SK-N-SH (cell line): Measurements from ENCODE around the gene ADAMTS14. TPM values are rescaled to one million over a fixed set of nuclear protein-coding genes. Genes with fewer than 3 reads are reported as not detected.

Experiments
- CTCF ChIA-PET: fragments of 300-600, 350-600 bp; formaldehyde crosslinking; extraction: SDS; loops from one replicate; lab custom pipeline; 2021; lab: Yijun Ruan, JAX
- POLR2A ChIA-PET: fragments of 350-600 bp; sonication (Branson Sonifier 250); formaldehyde crosslinking; extraction: SDS; loops from one replicate; lab custom pipeline; 2020; ENCODE audit warnings: antibody characterized with exemption, inconsistent platforms; lab: Yijun Ruan, JAX
- DNase-seq: peaks from one replicate; pipeline ENCODE4 v3.0.0; 2012
- H2AFZ ChIP-seq: fragments of 200-600 bp; sonication (generic); 2 replicates; pipeline ENCODE4 v1.8.1; 2016; ENCODE audit warnings: antibody characterized with exemption, mild to moderate bottlenecking, low read depth
- H3F3A ChIP-seq: fragments of 200-600 bp; sonication (generic); replicated peaks from 2 replicates; pipeline ENCODE3; 2016; ENCODE audit warnings: antibody characterized with exemption, mild to moderate bottlenecking; ENCODE audit not compliant: insufficient read depth
- H3K27ac ChIP-seq, 2 experiments: fragments of 200-500 bp in 1 of 2; fragments of 200-600 bp in 1 of 2; sonication (Bioruptor generic) in 1 of 2; sonication (generic), shearing (Covaris generic) in 1 of 2; 2 replicates each; pipeline versions ENCODE4 v1.5.1 to v1.6.1; 2014 to 2016; ENCODE audit warnings: low read depth in 2 of 2, inconsistent platforms in 1 of 2, low read length in 1 of 2, mild to moderate bottlenecking in 1 of 2, mixed read lengths in 1 of 2
- H3K27me3 ChIP-seq: fragments of 200-600 bp; sonication (generic), shearing (Covaris generic); 2 replicates; pipeline ENCODE4 v1.6.1; 2016; ENCODE audit warnings: mixed run types; ENCODE audit not compliant: insufficient read depth
- H3K36me3 ChIP-seq, 2 experiments: fragments of 200-500 bp in 1 of 2; fragments of 200-600 bp in 1 of 2; sonication (Bioruptor generic) in 1 of 2; sonication (generic) in 1 of 2; replicated peaks in 1 of 2; 2 replicates each; pipeline versions ENCODE3 to v1.5.1; 2014 to 2016; ENCODE audit warnings: low read length in 1 of 2, mild to moderate bottlenecking in 1 of 2; ENCODE audit not compliant: insufficient read depth in 2 of 2, control insufficient read depth in 1 of 2
- H3K4me1 ChIP-seq, 2 experiments: fragments of 200-500 bp in 1 of 2; fragments of 200-600 bp in 1 of 2; sonication (Bioruptor generic) in 1 of 2; sonication (generic), shearing (Covaris generic) in 1 of 2; 2 replicates each; pipeline versions ENCODE4 v1.5.1 to v1.6.1; 2014 to 2016; ENCODE audit warnings: low read depth in 1 of 2, low read length in 1 of 2, mixed run types in 1 of 2; ENCODE audit not compliant: insufficient read depth in 2 of 2, control insufficient read depth in 1 of 2
- H3K4me2 ChIP-seq: fragments of 200-600 bp; sonication (generic), shearing (Covaris generic); 2 replicates; pipeline ENCODE4 v1.6.1; 2017; ENCODE audit warnings: mixed run types
- H3K4me3 ChIP-seq, 2 experiments: fragments of 200-500 bp in 1 of 2; fragments of 200-600 bp in 1 of 2; sonication (Bioruptor generic) in 1 of 2; sonication (generic), shearing (Covaris generic) in 1 of 2; 2 replicates each; pipeline versions ENCODE4 v1.5.1 to v1.8.1; 2014 to 2016; ENCODE audit warnings: low read depth in 2 of 2, inconsistent platforms in 1 of 2, low read length in 1 of 2, mild to moderate bottlenecking in 1 of 2, mixed read lengths in 1 of 2, moderate library complexity in 1 of 2
- H3K79me2 ChIP-seq: fragments of 200-600 bp; sonication (generic); 2 replicates; pipeline ENCODE4 v1.8.1; 2017; ENCODE audit warnings: mild to moderate bottlenecking; ENCODE audit not compliant: insufficient read depth
- H3K9ac ChIP-seq: fragments of 200-600 bp; sonication (generic); 2 replicates; pipeline ENCODE4 v1.6.1; 2017; ENCODE audit warnings: mixed run types
- H3K9me2 ChIP-seq: fragments of 200-600 bp; sonication (generic); 2 replicates; pipeline ENCODE4 v1.6.1; 2017; ENCODE audit warnings: mixed run types
- H3K9me3 ChIP-seq: fragments of 200-600 bp; sonication (generic); 2 replicates; pipeline ENCODE4 v1.6.1; 2017; ENCODE audit warnings: mixed run types, mild to moderate bottlenecking, moderate library complexity
- H4K20me1 ChIP-seq: fragments of 200-600 bp; sonication (generic); 2 replicates; pipeline ENCODE4 v1.6.1; 2017; ENCODE audit warnings: mild to moderate bottlenecking, mixed run types; ENCODE audit not compliant: insufficient read depth
- CHD2 ChIP-seq: fragments of 150-350 bp; IDR thresholded peaks from 2 replicates; pipeline ENCODE4 v1.6.1; 2018; ENCODE audit warnings: low read length; ENCODE audit not compliant: partially characterized antibody
- EZH2phosphoT487 ChIP-seq: fragments of 200-600 bp; sonication (generic); IDR thresholded peaks from 2 replicates; pipeline ENCODE4 v1.6.1; 2017; ENCODE audit warnings: low read depth, mixed run types, mild to moderate bottlenecking, antibody characterized with exemption, moderate library complexity, borderline replicate concordance
- FOSL2 ChIP-seq: IDR thresholded peaks from 2 replicates; pipeline ENCODE4 v1.4.0; 2012; ENCODE audit warnings: low read depth, mild to moderate bottlenecking, moderate library complexity, borderline replicate concordance
- FOXM1 ChIP-seq: IDR thresholded peaks from 2 replicates; pipeline ENCODE4 v1.4.0; 2012; ENCODE audit warnings: low read depth, mild to moderate bottlenecking
- GABPA ChIP-seq: IDR thresholded peaks from 2 replicates; pipeline ENCODE4 v1.4.0; 2012; ENCODE audit warnings: low read depth, mild to moderate bottlenecking
- NFIC ChIP-seq: IDR thresholded peaks from 2 replicates; pipeline ENCODE4 v1.4.0; 2012; ENCODE audit warnings: borderline replicate concordance
- NRF1 ChIP-seq: IDR thresholded peaks from 2 replicates; pipeline ENCODE4 v1.6.1; 2012; ENCODE audit warnings: low read depth, mild to moderate bottlenecking, low read length
- SIN3A ChIP-seq: IDR thresholded peaks from 2 replicates; pipeline ENCODE4 v1.6.1; 2012; ENCODE audit warnings: low read depth, mild to moderate bottlenecking, low read length, moderate library complexity, borderline replicate concordance
- SMC3 ChIP-seq: IDR thresholded peaks from 2 replicates; pipeline ENCODE4 v1.6.1; 2012; ENCODE audit warnings: low read depth, low read length, improper control_type of control experiment
- TCF12 ChIP-seq: IDR thresholded peaks from 2 replicates; pipeline ENCODE4 v1.4.0; 2012
- TEAD4 ChIP-seq: IDR thresholded peaks from 2 replicates; pipeline ENCODE4 v1.4.0; 2012; ENCODE audit warnings: mild to moderate bottlenecking, borderline replicate concordance; ENCODE audit not compliant: insufficient read depth
- USF1 ChIP-seq: IDR thresholded peaks from 2 replicates; pipeline ENCODE4 v1.4.0; 2012; ENCODE audit warnings: low read depth, borderline replicate concordance
- USF2 ChIP-seq: fragments of 150-350 bp; IDR thresholded peaks from 2 replicates; pipeline ENCODE4 v1.6.1; 2017; ENCODE audit warnings: antibody characterized with exemption, low read length, low read depth, borderline replicate concordance
- YY1 ChIP-seq: IDR thresholded peaks from 2 replicates; pipeline ENCODE4 v1.4.0; 2012; ENCODE audit warnings: low read depth, mild to moderate bottlenecking
- WGBS: methylation state at CpG from one replicate; pipeline ENCODE4 v1.1.6; 2017; ENCODE audit warnings: low lambda C conversion rate; 5-methylcytosine and 5-hydroxymethylcytosine counted together
- polyA plus RNA-seq, 3 experiments: library from polyadenylated mRNA; depleted of rRNA; stranded (reverse); fragments of >200 nt; gene quantifications; 2 replicates each; pipeline ENCODE4 v1.2.3, GENCODE V29; 2012
- TF ChIP-seq, protein P1 (sequence below): IDR thresholded peaks from 2 replicates; pipeline ENCODE4 v1.6.1; 2012; ENCODE audit warnings: mild to moderate bottlenecking, low read depth, low read length, moderate library complexity
- TF ChIP-seq, protein P2 (sequence below): IDR thresholded peaks from 2 replicates; pipeline ENCODE4 v1.4.0; 2012; ENCODE audit warnings: low read depth, borderline replicate concordance
- TF ChIP-seq, protein P3 (sequence below): fragments of 200-600 bp; sonication (generic); IDR thresholded peaks from 2 replicates; pipeline ENCODE4 v1.6.1; 2017; ENCODE audit warnings: antibody characterized with exemption, mild to moderate bottlenecking, moderate library complexity

Gene ADAMTS14
- polyA plus RNA-seq, 1 of the 3 experiments (the other 2 are of a cell fraction) = 1.1 TPM

GRCh38 chr10:70704211-70704610 is 31.9 kb downstream of the ADAMTS14 start:
- Histone ChIP-seq H3F3A (no peaks in the 10 kb centered on the region), H3K36me3 (no peaks in the 10 kb centered on the region), H3K9me2 (no peaks in the 10 kb centered on the region), H3K4me3 (no peak overlapping the region), H3K27me3 (no peaks in the 10 kb centered on the region), H3K9ac (no peak overlapping the region), H3K9me3 (no peaks in the 10 kb centered on the region), H3K27ac (no peak overlapping the region), H2AFZ (no peak overlapping the region), H3K4me2 (no peak overlapping the region), H3K79me2 (no peaks in the 10 kb centered on the region), H3K4me1 (peaks cover 0 to 24% of the 10 kb centered on the region in 2 experiments; a peak in 1 of 4 replicates), H4K20me1 (no peaks in the 10 kb centered on the region)
- POLR2A ChIA-PET = no interaction called here
- 71% methylated on average over 4 of the region's 5 CpGs for WGBS
- DNase-seq = no peak
- TF ChIP-seq TEAD4 (no peak), TCF12 (no peak), EZH2phosphoT487 (no peak)
- TF ChIP-seq, protein P1, sequence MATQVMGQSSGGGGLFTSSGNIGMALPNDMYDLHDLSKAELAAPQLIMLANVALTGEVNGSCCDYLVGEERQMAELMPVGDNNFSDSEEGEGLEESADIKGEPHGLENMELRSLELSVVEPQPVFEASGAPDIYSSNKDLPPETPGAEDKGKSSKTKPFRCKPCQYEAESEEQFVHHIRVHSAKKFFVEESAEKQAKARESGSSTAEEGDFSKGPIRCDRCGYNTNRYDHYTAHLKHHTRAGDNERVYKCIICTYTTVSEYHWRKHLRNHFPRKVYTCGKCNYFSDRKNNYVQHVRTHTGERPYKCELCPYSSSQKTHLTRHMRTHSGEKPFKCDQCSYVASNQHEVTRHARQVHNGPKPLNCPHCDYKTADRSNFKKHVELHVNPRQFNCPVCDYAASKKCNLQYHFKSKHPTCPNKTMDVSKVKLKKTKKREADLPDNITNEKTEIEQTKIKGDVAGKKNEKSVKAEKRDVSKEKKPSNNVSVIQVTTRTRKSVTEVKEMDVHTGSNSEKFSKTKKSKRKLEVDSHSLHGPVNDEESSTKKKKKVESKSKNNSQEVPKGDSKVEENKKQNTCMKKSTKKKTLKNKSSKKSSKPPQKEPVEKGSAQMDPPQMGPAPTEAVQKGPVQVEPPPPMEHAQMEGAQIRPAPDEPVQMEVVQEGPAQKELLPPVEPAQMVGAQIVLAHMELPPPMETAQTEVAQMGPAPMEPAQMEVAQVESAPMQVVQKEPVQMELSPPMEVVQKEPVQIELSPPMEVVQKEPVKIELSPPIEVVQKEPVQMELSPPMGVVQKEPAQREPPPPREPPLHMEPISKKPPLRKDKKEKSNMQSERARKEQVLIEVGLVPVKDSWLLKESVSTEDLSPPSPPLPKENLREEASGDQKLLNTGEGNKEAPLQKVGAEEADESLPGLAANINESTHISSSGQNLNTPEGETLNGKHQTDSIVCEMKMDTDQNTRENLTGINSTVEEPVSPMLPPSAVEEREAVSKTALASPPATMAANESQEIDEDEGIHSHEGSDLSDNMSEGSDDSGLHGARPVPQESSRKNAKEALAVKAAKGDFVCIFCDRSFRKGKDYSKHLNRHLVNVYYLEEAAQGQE = no peak
- CTCF ChIA-PET = no interaction called here

DNA sequence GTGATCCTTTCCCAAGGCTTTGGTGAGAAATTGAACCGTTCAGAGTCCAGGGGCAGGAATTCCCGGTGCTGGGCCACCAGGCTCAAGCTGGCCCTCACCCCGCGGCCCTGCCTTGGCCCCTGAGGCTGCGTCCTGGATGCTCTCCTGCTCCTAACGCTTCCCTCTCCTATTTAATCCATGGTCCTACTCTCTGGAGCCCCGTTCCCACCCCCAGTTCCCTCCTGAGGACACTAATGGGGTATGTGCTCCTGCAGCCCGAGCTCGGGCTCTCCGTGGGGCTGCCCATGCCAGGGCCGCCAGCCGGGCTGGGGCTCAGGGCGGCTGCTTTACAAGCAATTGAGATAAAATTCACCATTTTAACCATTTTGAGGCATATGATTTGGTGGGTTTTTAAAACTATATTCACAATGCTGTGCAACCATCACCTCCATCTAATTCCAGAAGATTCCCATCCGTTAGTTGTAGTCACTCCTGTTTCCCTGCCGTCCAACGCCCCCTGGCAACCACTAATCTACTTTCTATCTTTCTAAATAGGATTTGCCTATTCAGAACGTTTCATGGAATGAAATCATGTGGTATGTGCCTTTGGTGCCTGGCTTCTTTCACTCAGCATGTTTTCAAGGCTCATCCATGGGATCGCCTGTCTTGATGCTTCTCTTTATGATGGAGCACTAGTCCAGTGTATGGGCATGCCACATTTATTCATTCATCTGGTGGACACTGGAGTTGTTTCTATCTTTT is 33.0 kb downstream of the ADAMTS14 start:
- ChIA-PET CTCF (no interaction called here), POLR2A (no interaction called here)
- no peak overlapping the region for H3K9ac ChIP-seq
- no peaks in the 10 kb centered on the region for H3K9me2 ChIP-seq
- no peak overlapping the region for H3K4me2 ChIP-seq
- peak; percentile 61 for DNase-seq
- no peaks in the 10 kb centered on the region for H3K9me3 ChIP-seq
- H3K36me3 ChIP-seq = no peaks in the 10 kb centered on the region
- peaks cover 0 to 13% of the 10 kb centered on the region in 2 experiments; a peak in 1 of 4 replicates for H3K4me1 ChIP-seq
- H2AFZ ChIP-seq = no peak overlapping the region
- no peak overlapping the region for H3K27ac ChIP-seq
- H3K79me2 ChIP-seq = no peaks in the 10 kb centered on the region
- H3K27me3 ChIP-seq = no peaks in the 10 kb centered on the region
- WGBS = 72% methylated on average over 17 of the region's 18 CpGs
- no peak overlapping the region for H3K4me3 ChIP-seq
- H4K20me1 ChIP-seq = no peaks in the 10 kb centered on the region
- no peaks in the 10 kb centered on the region for H3F3A ChIP-seq
- TF ChIP-seq EZH2phosphoT487 (no peak), GABPA (no peak), CHD2 (peak; percentile 29), FOSL2 (no peak), FOXM1 (no peak), SMC3 (no peak), NFIC (no peak), SIN3A (no peak), USF1 (no peak), YY1 (no peak), USF2 (no peak), NRF1 (no peak)
- TF ChIP-seq, protein P2, sequence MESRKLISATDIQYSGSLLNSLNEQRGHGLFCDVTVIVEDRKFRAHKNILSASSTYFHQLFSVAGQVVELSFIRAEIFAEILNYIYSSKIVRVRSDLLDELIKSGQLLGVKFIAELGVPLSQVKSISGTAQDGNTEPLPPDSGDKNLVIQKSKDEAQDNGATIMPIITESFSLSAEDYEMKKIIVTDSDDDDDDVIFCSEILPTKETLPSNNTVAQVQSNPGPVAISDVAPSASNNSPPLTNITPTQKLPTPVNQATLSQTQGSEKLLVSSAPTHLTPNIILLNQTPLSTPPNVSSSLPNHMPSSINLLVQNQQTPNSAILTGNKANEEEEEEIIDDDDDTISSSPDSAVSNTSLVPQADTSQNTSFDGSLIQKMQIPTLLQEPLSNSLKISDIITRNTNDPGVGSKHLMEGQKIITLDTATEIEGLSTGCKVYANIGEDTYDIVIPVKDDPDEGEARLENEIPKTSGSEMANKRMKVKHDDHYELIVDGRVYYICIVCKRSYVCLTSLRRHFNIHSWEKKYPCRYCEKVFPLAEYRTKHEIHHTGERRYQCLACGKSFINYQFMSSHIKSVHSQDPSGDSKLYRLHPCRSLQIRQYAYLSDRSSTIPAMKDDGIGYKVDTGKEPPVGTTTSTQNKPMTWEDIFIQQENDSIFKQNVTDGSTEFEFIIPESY = no peak
- TF ChIP-seq, protein P3, sequence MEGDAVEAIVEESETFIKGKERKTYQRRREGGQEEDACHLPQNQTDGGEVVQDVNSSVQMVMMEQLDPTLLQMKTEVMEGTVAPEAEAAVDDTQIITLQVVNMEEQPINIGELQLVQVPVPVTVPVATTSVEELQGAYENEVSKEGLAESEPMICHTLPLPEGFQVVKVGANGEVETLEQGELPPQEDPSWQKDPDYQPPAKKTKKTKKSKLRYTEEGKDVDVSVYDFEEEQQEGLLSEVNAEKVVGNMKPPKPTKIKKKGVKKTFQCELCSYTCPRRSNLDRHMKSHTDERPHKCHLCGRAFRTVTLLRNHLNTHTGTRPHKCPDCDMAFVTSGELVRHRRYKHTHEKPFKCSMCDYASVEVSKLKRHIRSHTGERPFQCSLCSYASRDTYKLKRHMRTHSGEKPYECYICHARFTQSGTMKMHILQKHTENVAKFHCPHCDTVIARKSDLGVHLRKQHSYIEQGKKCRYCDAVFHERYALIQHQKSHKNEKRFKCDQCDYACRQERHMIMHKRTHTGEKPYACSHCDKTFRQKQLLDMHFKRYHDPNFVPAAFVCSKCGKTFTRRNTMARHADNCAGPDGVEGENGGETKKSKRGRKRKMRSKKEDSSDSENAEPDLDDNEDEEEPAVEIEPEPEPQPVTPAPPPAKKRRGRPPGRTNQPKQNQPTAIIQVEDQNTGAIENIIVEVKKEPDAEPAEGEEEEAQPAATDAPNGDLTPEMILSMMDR = no peak
